HepG2 (cell line): Measurements from ENCODE around the gene GATB. TPM values are rescaled to one million over a fixed set of nuclear protein-coding genes. Genes with fewer than 3 reads are reported as not detected.

Experiments used
- ADNP ChIP-seq: sonication (generic); formaldehyde crosslinking; IDR thresholded peaks from 2 replicates; pipeline ENCODE4 v1.4.0; 2020; ENCODE audit warnings: missing genetic modification reagents
- CEBPG ChIP-seq: IDR thresholded peaks from 2 replicates; pipeline ENCODE4 v1.6.1; 2016
- CENPX ChIP-seq: sonication (generic); formaldehyde crosslinking; IDR thresholded peaks from 2 replicates; pipeline ENCODE4 v1.9.0; 2021; ENCODE audit warnings: mild to moderate bottlenecking, missing genetic modification reagents, moderate library complexity
- GTF2F1 ChIP-seq: fragments of 150-350 bp; IDR thresholded peaks from 2 replicates; pipeline ENCODE4 v1.6.1; 2014; ENCODE audit warnings: low read length
- HIC2 ChIP-seq: sonication (generic); formaldehyde crosslinking; IDR thresholded peaks from 2 replicates; pipeline ENCODE4 v1.9.0; 2022; ENCODE audit warnings: low read depth, missing genetic modification reagents
- HNF4G ChIP-seq, 2 experiments: sonication (generic) in 1 of 2; formaldehyde crosslinking in 1 of 2; IDR thresholded peaks; 2 replicates each; pipeline versions ENCODE4 v1.4.0 to v1.6.1; 2011 to 2020; ENCODE audit warnings: borderline replicate concordance in 2 of 2, low read depth in 2 of 2, mild to moderate bottlenecking in 2 of 2, low read length in 1 of 2, missing genetic modification reagents in 1 of 2, moderate library complexity in 1 of 2
- MNT ChIP-seq: fragments of 450-650 bp; IDR thresholded peaks from 2 replicates; pipeline ENCODE4 v1.6.1; 2016
- PCBP2 ChIP-seq: fragments of 200-400 bp; formaldehyde crosslinking; optimal IDR thresholded peaks from 2 replicates; pipeline ENCODE3; 2018; ENCODE audit warnings: low read length, low read depth; ENCODE audit not compliant: poor library complexity, severe bottlenecking
- SALL1 ChIP-seq: sonication (generic); formaldehyde crosslinking; IDR thresholded peaks from 2 replicates; pipeline ENCODE4 v1.8.0; 2022; ENCODE audit warnings: mild to moderate bottlenecking, missing genetic modification reagents
- SP2 ChIP-seq: sonication (generic); formaldehyde crosslinking; IDR thresholded peaks from 2 replicates; pipeline ENCODE4 v1.5.1; 2020; ENCODE audit warnings: mild to moderate bottlenecking, missing genetic modification reagents
- SUZ12 ChIP-seq: fragments of 150-350 bp; IDR thresholded peaks from 2 replicates; pipeline ENCODE4 v1.6.1; 2014; ENCODE audit warnings: low read depth, low read length
- TEAD3 ChIP-seq: optimal IDR thresholded peaks from 2 replicates; pipeline ENCODE3; 2016; ENCODE audit warnings: borderline replicate concordance
- THYN1 ChIP-seq: sonication (generic); formaldehyde crosslinking; IDR thresholded peaks from 2 replicates; pipeline ENCODE4 v1.8.1; 2023; ENCODE audit warnings: low read depth, mild to moderate bottlenecking, moderate library complexity, missing genetic modification reagents, borderline replicate concordance
- TOE1 ChIP-seq: sonication (generic); formaldehyde crosslinking; IDR thresholded peaks from 2 replicates; pipeline ENCODE4 v1.4.0; 2020; ENCODE audit warnings: mild to moderate bottlenecking, missing genetic modification reagents
- U2AF2 ChIP-seq: fragments of 200-400 bp; formaldehyde crosslinking; IDR thresholded peaks from 2 replicates; pipeline ENCODE4 v1.6.1; 2017; ENCODE audit warnings: low read depth, mild to moderate bottlenecking, low read length
- ZFP1 ChIP-seq: IDR thresholded peaks from 2 replicates; pipeline ENCODE4 v1.6.1; 2016
- ZGPAT ChIP-seq: IDR thresholded peaks from 2 replicates; pipeline ENCODE4 v1.6.1; 2016; ENCODE audit warnings: mild to moderate bottlenecking
- ZNF160 ChIP-seq: sonication (generic); formaldehyde crosslinking; IDR thresholded peaks from 2 replicates; pipeline ENCODE4 v1.8.0; 2022; ENCODE audit warnings: mild to moderate bottlenecking, inconsistent platforms, missing genetic modification reagents
- ZNF253 ChIP-seq: sonication (generic); formaldehyde crosslinking; IDR thresholded peaks from 2 replicates; pipeline ENCODE4 v1.8.0; 2022; ENCODE audit warnings: mild to moderate bottlenecking, missing genetic modification reagents, borderline replicate concordance
- ZNF496 ChIP-seq: sonication (generic); formaldehyde crosslinking; IDR thresholded peaks from 2 replicates; pipeline ENCODE4 v1.8.1; 2023; ENCODE audit warnings: mild to moderate bottlenecking, moderate library complexity, missing genetic modification reagents; ENCODE audit not compliant: insufficient replicate concordance
- ZNF703 ChIP-seq: sonication (generic); formaldehyde crosslinking; IDR thresholded peaks from 2 replicates; pipeline ENCODE4 v1.5.1; 2020; ENCODE audit warnings: missing genetic modification reagents, mild to moderate bottlenecking, moderate library complexity, borderline replicate concordance
- ZNF713 ChIP-seq: sonication (generic); formaldehyde crosslinking; IDR thresholded peaks from 2 replicates; pipeline ENCODE4 v1.4.0; 2020; ENCODE audit warnings: mild to moderate bottlenecking, missing genetic modification reagents
- ZNF772 ChIP-seq: sonication (generic); formaldehyde crosslinking; IDR thresholded peaks from 2 replicates; pipeline ENCODE4 v1.5.0; 2020; ENCODE audit warnings: mild to moderate bottlenecking, missing genetic modification reagents
- ZNF839 ChIP-seq: sonication (generic); formaldehyde crosslinking; IDR thresholded peaks from 2 replicates; pipeline ENCODE4 v1.4.0; 2020; ENCODE audit warnings: missing genetic modification reagents, mild to moderate bottlenecking, borderline replicate concordance
- ZZZ3 ChIP-seq: sonication (generic); formaldehyde crosslinking; IDR thresholded peaks from 2 replicates; pipeline ENCODE4 v1.4.0; 2020; ENCODE audit warnings: missing genetic modification reagents, mild to moderate bottlenecking, borderline replicate concordance
- polyA plus RNA-seq, 8 experiments: library from polyadenylated mRNA; depleted of rRNA in 3 of 8; stranded (reverse) in 7 of 8; unstranded in 1 of 8; fragments of >200 nt; fragmentation: Illumina TruSeq in 4 of 8; extraction: Trizol in 4 of 8; gene quantifications; 2 replicates each; pipeline versions ENCODE4 v1.2.1 to v1.2.3, GENCODE V29; 2011 to 2016; ENCODE audit warnings: low read depth in 4 of 8, missing spikeins in 1 of 8, mixed read lengths in 1 of 8; ENCODE audit not compliant: insufficient read depth in 1 of 8
- total RNA-seq, 5 experiments: library from RNA; depleted of rRNA; stranded (reverse); fragments of >200 nt; fragmentation: Illumina TruSeq; extraction: Trizol; gene quantifications; 2 replicates each; pipeline ENCODE4 v1.2.3, GENCODE V29; 2016; ENCODE audit warnings: low read depth in 1 of 5

GATB gene
- total and polyA plus RNA-seq, 2 of the 13 experiments (the other 11 are each of a cell fraction or from before 2014, with no cell fraction given) = 32.3 to 32.4 TPM

GRCh38 chr4:151760712-151761661, at the start of gene GATB (continued):
- TF ChIP-seq TOE1 (CRISPR knock-in tag) (no peak), ZNF160 (no peak), ZNF839 (no peak), ZNF496 (CRISPR knock-in tag) (no peak), THYN1 (CRISPR knock-in tag) (no peak), GTF2F1 (no peak), ZFP1 (CRISPR knock-in tag) (no peak), CENPX (CRISPR knock-in tag) (no peak), ZNF253 (CRISPR knock-in tag) (no peak), SUZ12 (peak; percentile 94), CEBPG (CRISPR knock-in tag) (no peak), ADNP (CRISPR knock-in tag) (no peak), ZNF772 (no peak; the same call in 1 of the 2 replicates), HIC2 (CRISPR knock-in tag) (no peak), TEAD3 (CRISPR knock-in tag) (peak; percentile 23), ZNF713 (CRISPR knock-in tag) (no peak), U2AF2 (no peak), ZNF703 (no peak), SP2 (CRISPR knock-in tag) (peak; percentile 49; the same call in 1 of the 2 replicates), ZZZ3 (no peak), SALL1 (CRISPR knock-in tag) (peak; percentile 70), PCBP2 (no peak), ZGPAT (CRISPR knock-in tag) (peak; percentile 87; the same call in 1 of the 2 replicates), HNF4G (IDR thresholded peaks at IDR 0.05; ENCODE audit: borderline replicate concordance, low read depth, low read length) (no peak), HNF4G (CRISPR knock-in tag; IDR thresholded peaks at IDR 0.05; ENCODE audit: borderline replicate concordance, low read depth) (no peak), MNT (peak; percentile 49)
